Raji (cell line): ENCODE results near the gene TMEM222.

Source experiments
- POLR2A ChIP-seq: IDR thresholded peaks from 2 replicates; pipeline ENCODE4 v1.6.1; 2011; ENCODE audit warnings: low read depth, low read length, control low read depth; ENCODE audit not compliant: insufficient read depth

Gene TMEM222

GRCh38 chr1:27360159-27361043 is 38.4 kb downstream of the TMEM222 start:
- TF ChIP-seq POLR2A = no peak

- no peak for TF ChIP-seq POLR2A
Measured at GRCh38 chr1:27361044-27361402, 39.1 kb downstream of the TMEM222 start.

GRCh38 chr1:27361553-27361952 is 39.6 kb downstream of the TMEM222 start:
- no peak for TF ChIP-seq POLR2A

- no peak for TF ChIP-seq POLR2A
Measured at GRCh38 chr1:27363766-27364695, 42.1 kb downstream of the TMEM222 start.

- TF ChIP-seq POLR2A = no peak
Measured at GRCh38 chr1:27364696-27365371, 42.9 kb downstream of the TMEM222 start.

- TF ChIP-seq POLR2A = peak; percentile 50; the same call in 1 of the 2 replicates
Measured at GRCh38 chr1:27365372-27366112, 43.6 kb downstream of the TMEM222 start.

- TF ChIP-seq POLR2A = no peak
Measured at GRCh38 chr1:27366113-27366410, 44.1 kb downstream of the TMEM222 start.

- no peak for TF ChIP-seq POLR2A
Measured at GRCh38 chr1:27366411-27367159, 44.6 kb downstream of the TMEM222 start, which contains the start of gene MAP3K6. Gene MAP3K6 (minus strand): TSS chr1:27366961. CDS start chr1:27366597, 364 bp downstream.

- TF ChIP-seq POLR2A = no peak
Measured at GRCh38 chr1:27367160-27367650, 45.2 kb downstream of the TMEM222 start.

GRCh38 chr1:27368869-27369582 is 47.1 kb downstream of the TMEM222 start:
- TF ChIP-seq POLR2A = no peak

GRCh38 chr1:27372022-27372807 is 50.3 kb downstream of the TMEM222 start:
- TF ChIP-seq POLR2A = no peak
